ENCODE measurements around the gene ADAMTSL1.

DNA sequence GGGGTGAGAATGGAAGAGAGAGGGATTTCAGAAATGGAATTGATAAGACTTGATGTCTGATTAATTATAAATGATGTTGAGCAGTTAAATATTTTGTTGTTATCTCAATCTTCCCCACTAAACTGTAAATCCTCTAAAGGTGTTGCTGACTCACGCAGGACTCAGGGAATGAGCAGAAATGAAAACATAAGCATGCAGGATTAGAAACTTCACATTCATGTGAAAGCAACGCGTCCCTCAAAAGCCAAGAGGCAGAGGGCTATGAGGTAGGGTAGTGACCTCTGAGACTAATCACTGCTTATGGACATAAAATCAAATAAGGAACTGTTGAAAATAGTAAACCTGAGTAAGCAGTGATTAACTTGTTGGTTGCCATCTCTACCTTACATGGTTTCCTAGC is 21.1 kb downstream of the ADAMTSL1 start:
- no peak for TF ChIP-seq POLR2A (IDR thresholded peaks at IDR 0.05)
- TF ChIP-seq, protein P1, sequence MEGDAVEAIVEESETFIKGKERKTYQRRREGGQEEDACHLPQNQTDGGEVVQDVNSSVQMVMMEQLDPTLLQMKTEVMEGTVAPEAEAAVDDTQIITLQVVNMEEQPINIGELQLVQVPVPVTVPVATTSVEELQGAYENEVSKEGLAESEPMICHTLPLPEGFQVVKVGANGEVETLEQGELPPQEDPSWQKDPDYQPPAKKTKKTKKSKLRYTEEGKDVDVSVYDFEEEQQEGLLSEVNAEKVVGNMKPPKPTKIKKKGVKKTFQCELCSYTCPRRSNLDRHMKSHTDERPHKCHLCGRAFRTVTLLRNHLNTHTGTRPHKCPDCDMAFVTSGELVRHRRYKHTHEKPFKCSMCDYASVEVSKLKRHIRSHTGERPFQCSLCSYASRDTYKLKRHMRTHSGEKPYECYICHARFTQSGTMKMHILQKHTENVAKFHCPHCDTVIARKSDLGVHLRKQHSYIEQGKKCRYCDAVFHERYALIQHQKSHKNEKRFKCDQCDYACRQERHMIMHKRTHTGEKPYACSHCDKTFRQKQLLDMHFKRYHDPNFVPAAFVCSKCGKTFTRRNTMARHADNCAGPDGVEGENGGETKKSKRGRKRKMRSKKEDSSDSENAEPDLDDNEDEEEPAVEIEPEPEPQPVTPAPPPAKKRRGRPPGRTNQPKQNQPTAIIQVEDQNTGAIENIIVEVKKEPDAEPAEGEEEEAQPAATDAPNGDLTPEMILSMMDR (IDR thresholded peaks at IDR 0.05): no peak

Measured in right lobe of liver (tissue), 4 donors.